Measurements from ENCODE around the gene FAM111B.

The FAM111B gene

DNA sequence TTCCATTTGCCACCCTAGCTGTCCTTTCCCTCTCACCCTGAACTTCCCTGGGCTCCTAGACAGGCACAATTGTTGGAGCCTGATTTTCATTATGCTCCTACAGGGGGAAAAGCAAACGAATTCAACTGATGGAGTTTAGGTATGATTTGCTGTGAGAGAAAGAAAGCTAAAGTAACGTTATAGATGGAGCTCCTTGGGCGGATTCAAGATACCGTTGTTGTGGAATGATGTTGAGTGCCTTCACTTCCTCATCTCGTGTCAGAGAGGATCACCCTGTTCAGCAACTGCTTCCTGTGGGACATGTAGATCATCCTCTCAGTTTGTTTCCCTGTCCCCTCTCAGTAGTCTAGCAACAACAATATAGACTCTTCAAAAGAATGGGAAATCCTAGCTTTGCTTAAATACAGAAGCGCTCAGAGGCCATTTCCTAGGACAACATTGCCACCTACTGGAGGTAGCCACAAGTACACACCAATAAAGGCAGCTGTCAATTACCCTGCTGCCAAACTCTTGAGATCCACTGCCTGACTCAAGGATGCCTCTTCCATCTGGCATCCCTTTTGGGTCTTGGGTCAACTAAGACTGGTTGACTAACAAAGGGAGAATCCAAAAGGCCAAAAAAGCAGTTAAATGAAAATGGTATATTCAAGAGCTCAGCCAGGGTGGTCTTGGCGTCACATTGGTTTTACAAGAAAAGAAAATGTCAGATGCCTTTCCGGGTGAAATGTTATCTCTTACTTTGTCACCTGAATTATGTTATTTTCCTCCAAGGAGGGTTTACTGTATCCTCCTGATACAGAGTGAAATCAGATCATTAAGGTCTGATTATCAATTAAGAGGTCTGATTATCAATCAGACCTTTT lies 51.4 kb downstream of the FAM111B start:
- peak; percentile 92 for DNase-seq

DNA sequence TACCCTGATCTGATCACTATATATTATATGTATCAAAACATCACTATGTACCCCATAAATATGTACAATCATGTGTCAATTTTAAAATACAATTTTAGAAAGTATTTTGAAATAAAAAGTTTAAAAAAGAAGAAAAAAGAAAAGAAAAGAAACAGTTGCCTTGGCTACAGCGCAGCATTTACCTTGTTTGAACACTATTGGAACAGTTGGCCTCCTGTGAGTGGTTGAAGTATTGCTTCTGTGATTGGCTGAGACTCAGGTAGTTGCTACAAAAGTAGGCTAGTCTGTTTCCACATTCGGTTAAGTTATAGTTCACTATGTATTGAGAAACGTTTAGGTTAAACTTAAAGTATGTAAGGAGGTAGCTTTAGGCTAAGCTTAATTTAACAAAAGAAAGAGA lies 57.0 kb downstream of the FAM111B start:
- no peak for DNase-seq

DNA sequence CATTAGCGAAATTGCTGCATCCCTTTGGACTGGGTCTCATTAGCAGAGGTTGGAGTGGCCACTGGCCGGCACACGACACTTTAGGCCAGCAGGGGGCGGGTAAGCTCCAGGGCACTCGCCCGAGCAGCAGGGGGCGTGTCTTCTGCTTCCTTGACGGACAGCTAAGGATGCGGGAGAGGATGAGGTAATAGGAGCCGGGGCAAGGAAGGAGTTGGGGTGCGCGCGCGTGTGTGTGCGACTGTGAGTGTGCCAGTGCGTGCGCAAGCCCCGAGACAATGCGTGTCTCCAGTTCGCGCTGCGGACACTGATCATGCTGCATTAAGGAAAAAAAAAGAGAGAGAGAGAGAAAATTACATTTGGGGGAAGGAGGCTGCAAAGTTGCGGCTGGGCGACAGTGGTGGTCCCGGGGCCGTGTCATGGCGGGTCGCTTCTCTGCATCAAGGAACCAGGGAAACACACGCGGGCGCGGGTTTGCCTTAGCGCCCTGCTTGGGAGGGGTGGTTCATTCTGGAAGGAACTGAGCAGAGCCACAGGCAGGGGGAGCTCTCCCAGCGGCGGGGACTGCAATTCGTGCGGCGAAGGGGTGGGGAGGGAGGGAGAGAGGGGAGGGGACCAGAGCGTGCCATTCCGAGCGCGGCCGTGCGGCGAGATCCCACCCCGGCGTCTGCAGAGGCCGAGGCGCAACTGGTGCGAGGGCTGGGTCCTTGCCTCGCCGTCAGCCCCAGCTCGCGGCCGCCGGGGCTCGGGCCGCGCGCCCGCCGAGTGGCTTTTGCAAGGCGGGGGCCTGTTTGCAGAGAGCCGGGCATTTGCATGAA lies 64.7 kb downstream of the FAM111B start, which contains the start of gene DTX4:
Gene DTX4, plus strand, starts transcription at position 625 of the 815 bp plus-strand sequence. CDS start 464 bp downstream, outside the sequence.
- DNase-seq: peak; percentile 97

DNA sequence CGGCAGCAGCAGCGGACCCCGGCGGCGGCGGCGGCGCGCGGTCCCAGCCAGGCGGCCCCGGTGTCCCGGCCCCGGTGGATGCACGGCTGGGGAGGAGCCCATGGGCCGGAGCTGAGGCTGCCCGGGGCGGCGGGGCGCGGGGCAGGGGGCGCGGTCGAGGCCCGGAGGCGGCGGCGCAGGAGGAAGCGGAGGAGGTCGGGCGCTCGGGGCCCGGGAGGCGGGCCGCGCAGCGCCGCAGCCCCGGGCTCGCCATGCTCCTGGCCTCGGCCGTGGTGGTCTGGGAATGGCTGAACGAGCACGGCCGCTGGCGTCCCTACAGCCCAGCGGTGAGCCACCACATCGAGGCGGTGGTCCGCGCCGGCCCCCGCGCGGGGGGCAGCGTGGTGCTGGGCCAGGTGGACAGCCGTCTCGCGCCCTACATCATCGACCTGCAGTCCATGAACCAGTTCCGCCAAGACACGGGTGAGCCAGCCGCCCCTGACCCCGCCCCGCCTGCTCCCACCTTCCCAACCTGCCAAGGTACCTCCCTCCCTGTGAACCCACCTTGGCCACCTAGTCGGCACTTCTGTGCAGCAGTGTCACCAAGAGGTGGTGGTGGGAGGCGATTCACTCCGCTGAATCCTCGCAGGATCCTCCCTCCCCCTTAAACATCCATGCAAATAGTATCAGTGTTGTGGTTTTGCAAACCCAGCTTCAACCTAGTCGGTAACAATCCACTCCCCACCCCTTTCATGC lies 65.5 kb downstream of the FAM111B start:
- DNase-seq: no peak

GRCh38 chr11:59173080-59173963 lies 66.3 kb downstream of the FAM111B start:
- peak; percentile 90 for DNase-seq

- peak; percentile 75 for DNase-seq
Observed at GRCh38 chr11:59173964-59174663, 67.1 kb downstream of the FAM111B start.

DNA sequence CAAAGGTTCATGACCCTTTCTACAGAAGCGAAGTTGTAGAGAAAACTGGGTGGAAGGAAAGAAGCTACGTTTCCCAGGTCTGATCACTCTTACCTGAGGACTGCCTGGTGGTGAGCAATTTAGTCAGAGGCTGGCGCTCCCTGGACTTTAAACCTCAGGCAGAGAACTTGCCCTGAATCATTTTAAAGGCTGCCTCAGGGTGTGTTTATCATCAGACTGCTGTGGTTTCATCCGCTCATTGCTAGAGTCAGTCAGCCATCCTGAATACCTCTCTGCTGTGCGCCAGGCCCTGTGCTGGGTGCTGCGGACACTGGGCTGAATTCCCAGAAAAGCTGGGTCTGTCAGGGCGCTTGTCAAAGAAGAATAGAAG lies 67.6 kb downstream of the FAM111B start:
- DNase-seq: no peak

- DNase-seq: peak; percentile 45
Observed at GRCh38 chr11:59175091-59175501, 68.1 kb downstream of the FAM111B start.

DNA sequence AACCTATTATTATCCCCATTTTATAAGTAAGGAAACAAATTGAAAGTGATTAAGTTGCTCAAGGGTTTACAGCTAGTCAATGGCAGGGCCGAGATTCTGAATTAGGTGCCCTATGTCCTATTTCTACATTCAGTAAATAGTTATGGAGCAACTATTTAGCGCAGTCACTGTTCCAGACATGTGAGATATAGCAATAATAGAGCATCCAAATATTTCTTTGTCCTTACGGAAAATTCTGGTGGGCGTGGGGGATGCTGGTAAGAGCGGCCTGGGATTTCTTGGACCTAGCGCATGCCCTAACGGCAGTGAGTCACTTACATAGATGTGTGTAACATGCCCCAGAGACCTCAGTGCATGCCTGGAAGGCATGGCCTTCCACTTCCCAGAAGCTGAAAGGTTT lies 69.3 kb downstream of the FAM111B start:
- DNase-seq: no peak
